ENCODE results near the gene E2F8.

E2F8 gene

DNA sequence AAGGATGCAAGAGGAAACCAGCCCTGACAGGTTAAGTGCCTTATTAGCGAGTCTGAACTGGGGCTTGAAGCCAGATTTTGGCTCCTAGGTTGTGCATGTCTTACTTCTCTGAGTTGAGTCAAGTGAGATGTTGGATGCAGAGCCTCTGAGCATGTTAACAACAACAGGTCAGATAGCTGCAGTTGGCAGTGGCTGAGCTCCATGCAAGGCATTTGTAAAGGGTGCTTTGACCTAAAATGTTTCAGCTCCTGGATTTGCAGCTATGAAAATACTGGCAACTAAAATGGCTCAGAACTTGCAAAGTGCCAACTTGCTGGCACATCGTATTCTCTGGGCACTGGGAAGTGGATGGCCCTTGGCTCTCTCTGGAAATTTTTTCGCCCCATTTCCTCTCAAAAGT is 22.5 kb downstream of the E2F8 start:
- no peak for DNase-seq

- DNase-seq: no peak
These were observed 23.9 kb downstream of the E2F8 start for GRCh38 chr11:19216709-19217374.

GRCh38 chr11:19216021-19216420 is 24.7 kb downstream of the E2F8 start:
- DNase-seq: no peak

GRCh38 chr11:19209617-19210370 is 31.0 kb downstream of the E2F8 start:
- no peak for DNase-seq

- DNase-seq: no peak
These were observed 31.7 kb downstream of the E2F8 start for GRCh38 chr11:19208959-19209546.

GRCh38 chr11:19208181-19208580 is 32.6 kb downstream of the E2F8 start:
- DNase-seq: no peak

DNA sequence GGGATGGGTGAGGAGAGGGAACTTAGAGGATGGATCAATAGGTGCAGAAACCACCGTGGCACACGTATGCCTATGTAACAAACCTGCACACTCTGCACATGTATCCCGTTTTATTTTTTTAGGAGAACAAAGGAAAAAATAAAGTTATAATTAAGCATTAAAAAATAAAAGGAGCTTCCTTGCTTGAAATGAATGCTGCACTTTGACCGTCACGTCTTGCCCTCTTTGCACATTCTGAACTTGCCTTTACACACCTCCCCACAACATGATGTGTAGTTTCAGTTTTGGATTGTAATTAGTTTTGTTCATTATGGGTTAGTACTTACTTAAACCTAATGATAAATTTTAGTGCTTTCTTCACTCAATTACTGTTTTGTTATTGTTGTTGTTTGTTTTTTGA is 35.9 kb downstream of the E2F8 start:
- DNase-seq: no peak

DNA sequence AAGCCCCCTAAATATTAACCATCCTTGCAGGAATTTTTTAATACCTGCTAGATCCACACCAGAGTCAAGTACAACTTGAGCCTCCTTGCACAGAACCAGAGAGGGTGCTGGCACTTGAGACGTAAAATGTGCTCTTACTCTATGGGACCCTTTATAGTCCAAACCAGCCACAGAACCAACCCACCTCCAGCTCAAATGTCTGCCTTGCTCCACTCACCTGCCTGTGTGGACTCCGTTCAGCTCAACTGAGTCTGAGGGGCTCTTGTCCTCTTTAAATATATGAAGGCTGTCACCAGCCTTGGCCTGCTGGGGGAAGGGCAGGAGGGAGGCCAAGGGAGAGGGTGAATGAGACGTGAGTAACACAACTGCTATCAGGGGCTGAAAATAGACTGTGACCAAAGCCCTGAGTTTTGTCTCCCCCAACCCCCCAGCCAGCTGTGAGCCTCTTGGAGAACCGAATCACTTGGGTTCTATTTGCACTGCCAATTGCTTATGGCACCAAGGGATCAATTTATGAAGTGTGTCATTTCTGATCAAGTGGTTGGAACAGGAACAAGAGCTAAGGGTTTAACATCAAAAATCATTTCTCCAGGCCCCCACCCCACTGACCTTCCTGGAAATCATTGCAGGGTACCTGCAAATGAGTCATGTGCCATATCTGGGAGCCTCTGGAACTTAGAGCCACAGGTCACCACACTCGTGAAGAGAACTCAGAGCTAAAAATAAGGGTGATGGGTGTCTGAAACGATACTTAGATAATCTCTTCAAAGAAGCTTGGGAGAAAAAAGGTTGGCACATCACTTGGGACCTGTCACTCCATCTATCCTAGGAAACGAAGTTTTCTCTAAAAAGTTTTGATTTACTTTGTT is 38.8 kb downstream of the E2F8 start, which contains the start of gene CSRP3:
TSS of gene CSRP3 (minus strand) at position 247 of the 869 bp plus-strand sequence. CDS start 9,535 bp downstream, outside the sequence.
- DNase-seq: no peak

DNA sequence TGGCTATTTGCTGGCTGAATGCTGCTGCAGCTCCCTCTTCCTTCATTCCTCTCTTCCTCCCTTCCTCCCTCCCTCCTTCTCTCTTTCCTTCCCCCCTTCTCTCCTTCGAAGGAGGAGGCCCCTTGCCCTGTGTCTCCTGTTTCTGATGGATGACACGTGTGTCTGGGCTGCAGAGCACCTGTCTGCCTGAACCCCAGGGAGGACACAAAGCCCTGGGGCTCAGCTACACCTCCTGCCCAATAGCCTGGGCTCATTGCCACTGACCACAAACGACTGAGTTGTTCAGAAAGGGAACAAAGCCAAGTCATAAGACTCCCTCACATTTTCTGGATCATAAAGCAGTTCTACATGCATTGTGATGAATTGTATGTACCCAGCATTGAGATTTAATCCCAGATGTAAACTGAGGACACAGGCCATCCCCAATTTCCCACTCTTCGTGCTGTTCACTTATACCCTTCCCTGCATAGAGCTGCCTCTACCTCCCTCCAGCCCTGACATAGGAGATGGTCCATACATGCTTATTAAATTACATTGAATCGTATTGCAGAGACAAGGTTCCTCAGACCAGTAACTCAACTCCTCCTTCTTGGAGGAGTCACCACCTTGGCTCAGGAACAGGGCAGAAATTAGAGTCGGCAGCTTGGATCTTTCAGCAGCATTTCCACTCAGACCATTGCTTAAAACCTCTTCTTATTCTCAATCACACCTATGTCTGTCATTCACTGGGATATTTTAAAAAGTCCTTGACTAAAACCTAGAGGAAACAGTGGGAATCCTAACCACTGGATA is 40.1 kb downstream of the E2F8 start:
- DNase-seq: no peak

GRCh38 chr11:19199771-19200170 is 41.0 kb downstream of the E2F8 start:
- DNase-seq: no peak

GRCh38 chr11:19199048-19199447 is 41.7 kb downstream of the E2F8 start:
- no peak for DNase-seq

DNA sequence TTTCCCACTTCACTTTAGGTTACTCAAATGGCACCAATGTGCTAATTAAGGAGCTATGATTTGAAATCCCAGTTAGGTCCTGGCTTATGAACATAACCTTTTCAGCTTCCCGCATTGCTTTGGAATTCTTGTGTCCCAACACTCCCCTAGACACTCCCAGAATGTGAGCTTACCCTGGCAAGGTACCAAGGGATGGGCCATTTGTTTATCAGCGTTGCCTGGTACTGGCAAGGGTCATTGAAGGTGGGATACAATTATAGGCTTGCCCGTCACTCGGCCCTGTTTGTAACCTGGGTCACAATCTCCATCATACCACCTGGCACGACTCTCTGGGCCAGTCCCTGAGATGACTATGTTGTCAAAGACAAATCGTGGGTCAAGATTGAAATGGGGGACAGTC is 44.3 kb downstream of the E2F8 start:
- no peak for DNase-seq

DNA sequence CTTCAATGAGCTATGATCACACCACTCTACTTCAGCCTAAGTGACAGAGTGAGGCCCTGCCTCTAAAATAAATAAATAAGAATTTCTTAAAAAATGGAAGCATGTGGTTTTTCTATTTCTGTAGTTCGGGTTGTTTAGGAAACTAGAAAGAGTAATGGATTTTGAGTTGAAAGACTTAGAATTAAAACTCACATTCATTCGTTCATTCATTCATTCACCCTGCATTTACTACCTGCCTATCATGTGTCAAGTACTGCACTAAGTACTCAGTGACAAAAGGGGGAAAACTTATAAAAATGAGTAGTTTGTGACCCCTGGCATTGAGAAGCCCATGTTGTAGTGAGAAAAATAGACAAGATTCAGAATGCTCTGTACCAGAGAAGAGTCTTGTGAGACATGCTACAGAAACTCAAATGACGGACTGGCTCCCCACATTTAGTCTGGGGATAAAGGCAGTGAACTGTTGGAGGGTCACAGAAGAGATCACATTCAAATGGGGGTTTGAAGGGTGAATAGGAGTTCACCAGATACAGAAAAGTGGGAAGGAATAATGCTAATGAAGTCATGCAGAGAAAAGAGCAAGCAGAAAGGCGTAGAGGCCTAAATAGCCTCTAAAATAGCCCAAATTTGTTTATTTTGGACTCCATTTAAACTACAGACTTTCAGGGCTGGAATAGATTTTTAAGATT is 46.0 kb downstream of the E2F8 start:
- DNase-seq: no peak

DNA sequence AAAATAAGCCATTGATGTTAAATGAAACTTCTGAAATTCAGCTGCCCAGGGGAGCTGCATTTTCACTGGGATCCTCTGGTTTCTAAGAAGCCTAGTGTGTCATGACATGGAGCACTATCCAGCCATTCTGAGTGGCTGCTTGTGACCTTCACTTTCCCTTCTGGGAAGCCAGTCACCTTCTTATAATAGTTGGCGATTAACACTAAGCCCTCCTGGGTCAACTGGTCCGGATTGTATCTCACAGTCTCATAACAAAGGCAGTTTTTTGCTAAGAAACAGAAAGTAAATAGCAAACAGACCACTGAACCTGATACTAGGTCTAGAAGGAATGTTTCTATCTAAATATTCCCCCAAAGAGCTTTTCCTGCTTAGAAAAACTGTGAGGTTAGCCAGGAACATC is 46.8 kb downstream of the E2F8 start:
- DNase-seq: no peak

DNA sequence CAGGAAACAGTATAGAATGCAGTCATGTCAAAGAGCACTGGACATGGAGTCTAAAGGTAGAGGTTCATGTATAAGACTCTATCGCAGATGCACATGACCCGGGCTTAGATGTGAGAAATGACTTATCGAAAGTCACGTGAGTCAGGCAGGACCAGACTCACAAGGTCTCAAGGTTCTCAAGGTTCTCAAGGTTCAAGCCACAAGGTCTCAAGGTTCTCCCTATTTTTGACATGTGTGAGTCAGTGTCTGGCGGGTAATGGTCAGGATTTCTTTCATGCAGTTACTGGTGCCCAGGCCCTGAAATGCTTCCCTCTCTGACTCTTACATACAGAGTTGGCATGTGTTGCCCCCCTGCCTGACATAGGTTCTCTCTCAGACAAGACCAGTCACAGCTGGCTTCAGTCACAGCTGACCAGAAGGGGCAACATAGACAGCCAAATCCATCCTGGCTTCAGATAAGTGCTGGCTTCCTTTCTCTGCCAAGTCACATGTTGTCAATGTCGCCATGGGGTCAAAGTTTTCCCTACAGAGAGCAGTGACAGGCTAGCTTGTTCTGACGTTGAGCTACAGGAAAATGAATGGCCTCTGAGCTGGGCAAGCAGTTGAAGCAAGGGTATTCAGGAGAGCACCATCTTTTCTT is 49.1 kb downstream of the E2F8 start:
- DNase-seq: no peak

- no peak for DNase-seq
These were observed 52.9 kb downstream of the E2F8 start for GRCh38 chr11:19187833-19188258.

DNA sequence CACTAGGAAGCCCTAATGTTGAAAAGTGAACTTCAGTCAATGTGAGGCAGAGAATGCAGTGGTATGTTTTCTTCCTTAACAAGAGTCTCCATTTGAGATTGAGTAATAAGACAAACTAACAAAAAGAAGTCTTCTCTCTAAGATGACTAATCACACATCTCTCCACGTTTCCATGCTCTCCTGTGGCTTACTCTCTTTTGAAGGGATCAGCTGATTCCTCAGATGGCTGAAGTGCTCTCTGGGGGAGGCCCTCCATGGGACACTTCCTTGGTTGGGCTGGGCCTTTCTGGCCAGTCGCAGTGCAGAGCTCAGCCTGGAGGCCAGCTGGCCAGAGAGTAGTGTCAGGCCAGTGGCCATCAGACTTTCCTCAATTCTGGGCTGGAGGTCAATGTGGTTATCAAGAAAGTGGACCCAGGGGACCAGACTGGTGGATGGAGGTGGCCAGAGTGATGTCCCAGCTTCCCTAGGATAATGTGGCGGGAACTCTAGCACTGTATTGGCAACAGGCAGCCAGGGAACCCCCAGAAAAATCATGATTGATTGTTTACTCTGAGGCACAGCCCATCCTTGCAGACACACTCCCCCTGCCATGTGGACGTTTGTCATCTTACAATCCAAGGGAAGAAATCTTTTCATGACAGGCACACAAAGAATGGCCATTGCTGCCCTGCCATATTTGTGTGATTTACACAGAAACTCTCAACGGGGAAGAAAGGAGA is 53.5 kb downstream of the E2F8 start:
- no peak for DNase-seq

- DNase-seq: no peak
These were observed 55.2 kb downstream of the E2F8 start for GRCh38 chr11:19185516-19186052.

DNA sequence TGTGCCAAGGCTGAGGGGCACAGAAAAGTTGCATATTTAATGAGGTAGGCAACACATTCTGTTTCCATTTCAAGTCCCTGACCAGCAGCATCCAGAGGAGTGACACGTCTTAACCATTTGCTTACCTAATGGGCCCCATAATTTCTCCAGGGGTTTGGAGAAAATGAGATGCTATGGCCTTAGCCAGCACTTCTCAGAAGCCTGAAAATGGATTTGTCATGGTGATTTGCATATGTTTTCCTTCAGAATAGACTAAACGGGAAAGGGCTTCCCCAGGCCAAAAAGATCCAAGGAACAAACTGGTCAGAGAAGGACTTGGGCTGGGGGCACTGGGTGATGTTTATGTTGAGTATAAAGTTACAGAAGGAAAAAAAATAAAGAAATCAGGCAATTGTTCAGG is 55.7 kb downstream of the E2F8 start:
- no peak for DNase-seq

GRCh38 chr11:19183646-19184045 is 57.1 kb downstream of the E2F8 start:
- DNase-seq: no peak
